ENCODE measurements around the gene LINC00632. TPM values are rescaled to one million over a fixed set of nuclear protein-coding genes. Genes with fewer than 3 reads are reported as not detected.

LINC00632 gene
- total and polyA plus RNA-seq, 4 donors, result 12.9 to 1,949 (median 597) TPM

- no peak for DNase-seq
- Histone ChIP-seq H3K4me1 (ENCODE audit: control insufficient read depth in 1 of 2, insufficient read depth in 2 of 2, low read length in 2 of 2) (no peaks in the 10 kb centered on the region), H3K36me3 (ENCODE audit: control insufficient read depth in 1 of 2, insufficient read depth in 2 of 2, low read length in 1 of 2) (no peaks in the 10 kb centered on the region), H3K27me3 (ENCODE audit: control insufficient read depth in 1 of 2, insufficient read depth in 2 of 2, low read length in 1 of 2) (no peaks in the 10 kb centered on the region), H3K27ac (ENCODE audit: low read depth in 1 of 2, low read length in 2 of 2) (no peak overlapping the region), H3K9me3 (ENCODE audit: control insufficient read depth, low read length) (no peaks in the 10 kb centered on the region), H3K4me3 (ENCODE audit: low read length in 2 of 2) (no peak overlapping the region)
- 28 to 45% methylated on average over 6 of the region's 6 CpGs for WGBS, 2 donors
- ATAC-seq (ENCODE audit: low FRiP score), result no peak
- intact Hi-C loops (cut with DNase I), result no loop called here
Measured at GRCh38 chrX:140710710-140711109, 1.2 kb downstream of the LINC00632 start.

- Histone ChIP-seq H3K4me3 (ENCODE audit: low read length in 2 of 2) (no peak overlapping the region), H3K9me3 (ENCODE audit: control insufficient read depth, low read length) (no peaks in the 10 kb centered on the region), H3K27me3 (ENCODE audit: control insufficient read depth in 1 of 2, insufficient read depth in 2 of 2, low read length in 1 of 2) (no peaks in the 10 kb centered on the region), H3K27ac (ENCODE audit: low read depth in 1 of 2, low read length in 2 of 2) (no peak overlapping the region), H3K4me1 (ENCODE audit: control insufficient read depth in 1 of 2, insufficient read depth in 2 of 2, low read length in 2 of 2) (no peaks in the 10 kb centered on the region), H3K36me3 (ENCODE audit: control insufficient read depth in 1 of 2, insufficient read depth in 2 of 2, low read length in 1 of 2) (no peaks in the 10 kb centered on the region)
- DNase-seq (no peak), ATAC-seq (ENCODE audit: low FRiP score) (no peak)
- 85 to 93% methylated on average over 4 of the region's 4 CpGs for WGBS, 2 donors
- intact Hi-C loops (cut with DNase I), result no loop called here
Measured at GRCh38 chrX:140711894-140712293, 2.3 kb downstream of the LINC00632 start.

- H3K36me3 ChIP-seq (ENCODE audit: control insufficient read depth in 1 of 2, insufficient read depth in 2 of 2, low read length in 1 of 2), result no peaks in the 10 kb centered on the region
- H3K4me3 ChIP-seq (ENCODE audit: low read length in 2 of 2), result peak overlapping the region; percentile 10 to 39
- 0 to 17% methylated on average over 16 of the region's 16 CpGs for WGBS, 2 donors
- no peaks in the 10 kb centered on the region for H3K9me3 ChIP-seq (ENCODE audit: control insufficient read depth, low read length)
- intact Hi-C loops (cut with DNase I), result no loop called here
- DNase-seq, result peak; percentile 75 to 88
- ATAC-seq (ENCODE audit: low FRiP score), result no peak
- H3K4me1 ChIP-seq (ENCODE audit: control insufficient read depth in 1 of 2, insufficient read depth in 2 of 2, low read length in 2 of 2), result no peaks in the 10 kb centered on the region
- H3K27ac ChIP-seq (ENCODE audit: low read depth in 1 of 2, low read length in 2 of 2), result no peak overlapping the region
- no peaks in the 10 kb centered on the region for H3K27me3 ChIP-seq (ENCODE audit: control insufficient read depth in 1 of 2, insufficient read depth in 2 of 2, low read length in 1 of 2)
Measured at GRCh38 chrX:140712413-140713173, 3.0 kb downstream of the LINC00632 start.

GRCh38 chrX:140713174-140713539 is 3.6 kb downstream of the LINC00632 start:
- Histone ChIP-seq H3K27ac (ENCODE audit: low read depth in 1 of 2, low read length in 2 of 2) (no peak overlapping the region), H3K4me3 (ENCODE audit: low read length in 2 of 2) (peak overlapping the region in 1 of 2 donors; percentile 10), H3K9me3 (ENCODE audit: control insufficient read depth, low read length) (no peaks in the 10 kb centered on the region), H3K27me3 (ENCODE audit: control insufficient read depth in 1 of 2, insufficient read depth in 2 of 2, low read length in 1 of 2) (no peaks in the 10 kb centered on the region), H3K36me3 (ENCODE audit: control insufficient read depth in 1 of 2, insufficient read depth in 2 of 2, low read length in 1 of 2) (no peaks in the 10 kb centered on the region), H3K4me1 (ENCODE audit: control insufficient read depth in 1 of 2, insufficient read depth in 2 of 2, low read length in 2 of 2) (no peaks in the 10 kb centered on the region)
- WGBS, 2 donors, result 7 to 35% methylated on average over 6 of the region's 6 CpGs
- intact Hi-C loops (cut with DNase I), result no loop called here
- ATAC-seq (ENCODE audit: low FRiP score) (no peak), DNase-seq (no peak)

GRCh38 chrX:140715787-140716186 is 6.2 kb downstream of the LINC00632 start:
- no peak for ATAC-seq (ENCODE audit: low FRiP score)
- WGBS, 2 donors, result 79 to 85% methylated on average over 5 of the region's 5 CpGs

GRCh38 chrX:140723121-140723715 is 13.7 kb downstream of the LINC00632 start:
- Histone ChIP-seq H3K4me3 (ENCODE audit: low read length in 2 of 2) (no peak overlapping the region), H3K27me3 (ENCODE audit: control insufficient read depth in 1 of 2, insufficient read depth in 2 of 2, low read length in 1 of 2) (no peaks in the 10 kb centered on the region), H3K9me3 (ENCODE audit: control insufficient read depth, low read length) (no peaks in the 10 kb centered on the region), H3K4me1 (ENCODE audit: control insufficient read depth in 1 of 2, insufficient read depth in 2 of 2, low read length in 2 of 2) (no peaks in the 10 kb centered on the region), H3K27ac (ENCODE audit: low read depth in 1 of 2, low read length in 2 of 2) (no peak overlapping the region), H3K36me3 (ENCODE audit: control insufficient read depth in 1 of 2, insufficient read depth in 2 of 2, low read length in 1 of 2) (no peaks in the 10 kb centered on the region)
- no peak for ATAC-seq (ENCODE audit: low FRiP score)
- WGBS, 2 donors, result 41 to 56% methylated on average over 4 of the region's 4 CpGs
- no peak for DNase-seq
- intact Hi-C loops (cut with DNase I), result no loop called here

More at GRCh38 chrX:140715787-140716186, 6.2 kb downstream of the LINC00632 start:
- H3K36me3 ChIP-seq (ENCODE audit: control insufficient read depth in 1 of 2, insufficient read depth in 2 of 2, low read length in 1 of 2), result no peaks in the 10 kb centered on the region
- no peak overlapping the region for H3K27ac ChIP-seq (ENCODE audit: low read depth in 1 of 2, low read length in 2 of 2)
- no peaks in the 10 kb centered on the region for H3K9me3 ChIP-seq (ENCODE audit: control insufficient read depth, low read length)
- no peak overlapping the region for H3K4me3 ChIP-seq (ENCODE audit: low read length in 2 of 2)
- intact Hi-C loops (cut with DNase I), result no loop called here
- H3K27me3 ChIP-seq (ENCODE audit: control insufficient read depth in 1 of 2, insufficient read depth in 2 of 2, low read length in 1 of 2), result no peaks in the 10 kb centered on the region
- H3K4me1 ChIP-seq (ENCODE audit: control insufficient read depth in 1 of 2, insufficient read depth in 2 of 2, low read length in 2 of 2), result no peaks in the 10 kb centered on the region
- no peak for DNase-seq

GRCh38 chrX:140724309-140724708 is 14.8 kb downstream of the LINC00632 start:
- Histone ChIP-seq H3K27ac (ENCODE audit: low read depth in 1 of 2, low read length in 2 of 2) (no peak overlapping the region), H3K4me1 (ENCODE audit: control insufficient read depth in 1 of 2, insufficient read depth in 2 of 2, low read length in 2 of 2) (no peaks in the 10 kb centered on the region), H3K36me3 (ENCODE audit: control insufficient read depth in 1 of 2, insufficient read depth in 2 of 2, low read length in 1 of 2) (no peaks in the 10 kb centered on the region), H3K9me3 (ENCODE audit: control insufficient read depth, low read length) (no peaks in the 10 kb centered on the region), H3K27me3 (ENCODE audit: control insufficient read depth in 1 of 2, insufficient read depth in 2 of 2, low read length in 1 of 2) (no peaks in the 10 kb centered on the region), H3K4me3 (ENCODE audit: low read length in 2 of 2) (no peak overlapping the region)
- DNase-seq, result no peak
- ATAC-seq (ENCODE audit: low FRiP score), result no peak
- 83 to 88% methylated on average over 3 of the region's 3 CpGs for WGBS, 2 donors
- intact Hi-C loops (cut with DNase I), result no loop called here

- H3K9me3 ChIP-seq (ENCODE audit: control insufficient read depth, low read length), result no peaks in the 10 kb centered on the region
- no peaks in the 10 kb centered on the region for H3K4me1 ChIP-seq (ENCODE audit: control insufficient read depth in 1 of 2, insufficient read depth in 2 of 2, low read length in 2 of 2)
- ATAC-seq (ENCODE audit: low FRiP score), result no peak
- no peak for DNase-seq
- H3K36me3 ChIP-seq (ENCODE audit: control insufficient read depth in 1 of 2, insufficient read depth in 2 of 2, low read length in 1 of 2), result no peaks in the 10 kb centered on the region
- H3K27ac ChIP-seq (ENCODE audit: low read depth in 1 of 2, low read length in 2 of 2), result no peak overlapping the region
- intact Hi-C loops (cut with DNase I), result no loop called here
- no peak overlapping the region for H3K4me3 ChIP-seq (ENCODE audit: low read length in 2 of 2)
- 61 to 65% methylated on average over 3 of the region's 3 CpGs for WGBS, 2 donors
- H3K27me3 ChIP-seq (ENCODE audit: control insufficient read depth in 1 of 2, insufficient read depth in 2 of 2, low read length in 1 of 2), result no peaks in the 10 kb centered on the region
Measured at GRCh38 chrX:140724736-140725135, 15.2 kb downstream of the LINC00632 start.

GRCh38 chrX:140725500-140725899 is 15.9 kb downstream of the LINC00632 start:
- DNase-seq (no peak), ATAC-seq (ENCODE audit: low FRiP score) (no peak)
- WGBS, 2 donors, result 90 to 95% methylated on average over 4 of the region's 4 CpGs
- no peaks in the 10 kb centered on the region for H3K36me3 ChIP-seq (ENCODE audit: control insufficient read depth in 1 of 2, insufficient read depth in 2 of 2, low read length in 1 of 2)
- H3K27ac ChIP-seq (ENCODE audit: low read depth in 1 of 2, low read length in 2 of 2), result no peak overlapping the region
- H3K4me3 ChIP-seq (ENCODE audit: low read length in 2 of 2), result no peak overlapping the region
- H3K4me1 ChIP-seq (ENCODE audit: control insufficient read depth in 1 of 2, insufficient read depth in 2 of 2, low read length in 2 of 2), result no peaks in the 10 kb centered on the region
- no peaks in the 10 kb centered on the region for H3K9me3 ChIP-seq (ENCODE audit: control insufficient read depth, low read length)
- H3K27me3 ChIP-seq (ENCODE audit: control insufficient read depth in 1 of 2, insufficient read depth in 2 of 2, low read length in 1 of 2), result no peaks in the 10 kb centered on the region
- intact Hi-C loops (cut with DNase I), result no loop called here

Measured in aorta (tissue), 5 donors.